Activated CD8-positive, alpha-beta T cell treated with anti-CD3 and anti-CD28 coated beads for 36 hours (primary cell): ENCODE measurements around the gene PRXL2A. TPM values are rescaled to one million over a fixed set of nuclear protein-coding genes. Genes with fewer than 3 reads are reported as not detected.
A peak's percentile ranks its signal among the peaks of the same experiment; 100 is the strongest.

Experiments
- ATAC-seq: fragments of 200-7000 bp; cut with Tn5 transposase; one replicate; pipeline ENCODE4 v1.10.0; 2021; ENCODE audit warnings: mild to moderate bottlenecking, moderate library complexity
- CTCF ChIA-PET: fragments of 350-600 bp; sonication (Branson Sonifier 250); formaldehyde crosslinking; loops from one replicate; lab custom pipeline; 2021; ENCODE audit warnings: antibody characterized with exemption; lab: Charles Lee
- POLR2A ChIA-PET: fragments of 350-600 bp; sonication (Branson Sonifier 250); formaldehyde crosslinking; loops from one replicate; lab custom pipeline; 2021; ENCODE audit warnings: antibody characterized with exemption; lab: Charles Lee
- DNase-seq: peaks from one replicate; pipeline ENCODE4 v3.0.0-alpha.2; 2020
- H3K27ac Mint-ChIP-seq: one replicate; pipeline ENCODE4 v1.8.0; 2021; ENCODE audit warnings: mild to moderate bottlenecking, mixed read lengths
- H3K27me3 Mint-ChIP-seq: one replicate; pipeline ENCODE4 v1.8.0; 2021; ENCODE audit warnings: mixed read lengths
- H3K36me3 Mint-ChIP-seq: one replicate; pipeline ENCODE4 v1.8.0; 2021; ENCODE audit warnings: low read depth, mixed read lengths
- H3K4me1 Mint-ChIP-seq: one replicate; pipeline ENCODE4 v1.8.0; 2021; ENCODE audit warnings: low read depth, mixed read lengths
- H3K4me3 Mint-ChIP-seq: one replicate; pipeline ENCODE4 v1.8.0; 2021; ENCODE audit warnings: mild to moderate bottlenecking, moderate library complexity, mixed read lengths
- H3K9me3 Mint-ChIP-seq: one replicate; pipeline ENCODE4 v1.8.0; 2021; ENCODE audit warnings: mixed read lengths
- CTCF ChIP-seq: fragments of 200-600 bp; IDR thresholded peaks from one replicate; pipeline ENCODE4 v1.8.0; 2022; ENCODE audit warnings: antibody characterized with exemption, mild to moderate bottlenecking
- intact Hi-C: fragments of 100-400 bp; cut with micrococcal nuclease; formaldehyde crosslinking; loops from one replicate; pipeline ENCODE4 v1.10.0; 2022
- total RNA-seq, 2 experiments: library from RNA; stranded (reverse); gene quantifications; one replicate each; pipeline ENCODE4 v1.2.3, GENCODE V29; 2021

The PRXL2A gene
- total RNA-seq, 2 experiments from 2014 or later, result 21.0 to 22.7 TPM

- ATAC-seq (no peak), DNase-seq (no peak)
- Mint-ChIP-seq H3K27ac (peak overlapping the region; percentile 61), H3K4me1 (peaks cover 39% of the 10 kb centered on the region), H3K36me3 (no peaks in the 10 kb centered on the region), H3K9me3 (no peaks in the 10 kb centered on the region), H3K4me3 (peak overlapping the region; percentile 76), H3K27me3 (peaks cover 3% of the 10 kb centered on the region)
- intact Hi-C loops, result no loop called here
- ChIA-PET CTCF (interaction anchor here (1.3 to 5.7 kb wide), 3 partner anchors 31 to 96 kb away, joined by 4 to 39 read pairs (median 21); no protein-coding TSS in a partner anchor), POLR2A (no interaction called here)
- no peak for TF ChIP-seq CTCF
Measured at GRCh38 chr10:80409121-80409520, 770 bp downstream of the PRXL2A start.

GRCh38 chr10:80410122-80410521 is 1.8 kb downstream of the PRXL2A start:
- Mint-ChIP-seq H3K27me3 (peaks cover 3% of the 10 kb centered on the region), H3K27ac (no peak overlapping the region), H3K9me3 (no peaks in the 10 kb centered on the region), H3K36me3 (no peaks in the 10 kb centered on the region), H3K4me1 (peaks cover 41% of the 10 kb centered on the region), H3K4me3 (peak overlapping the region; percentile 55)
- CTCF ChIA-PET, result interaction anchor here (1.1 to 5.7 kb wide), 5 partner anchors 22 to 95 kb away, joined by 3 to 39 read pairs (median 4); no protein-coding TSS in a partner anchor
- ATAC-seq (no peak), DNase-seq (no peak)
- intact Hi-C loops, result no loop called here
- no peak for TF ChIP-seq CTCF
- POLR2A ChIA-PET, result interaction anchor here (1.2 kb wide), 1 partner anchor 34 kb away, joined by 3 read pairs; no protein-coding TSS in a partner anchor

DNA sequence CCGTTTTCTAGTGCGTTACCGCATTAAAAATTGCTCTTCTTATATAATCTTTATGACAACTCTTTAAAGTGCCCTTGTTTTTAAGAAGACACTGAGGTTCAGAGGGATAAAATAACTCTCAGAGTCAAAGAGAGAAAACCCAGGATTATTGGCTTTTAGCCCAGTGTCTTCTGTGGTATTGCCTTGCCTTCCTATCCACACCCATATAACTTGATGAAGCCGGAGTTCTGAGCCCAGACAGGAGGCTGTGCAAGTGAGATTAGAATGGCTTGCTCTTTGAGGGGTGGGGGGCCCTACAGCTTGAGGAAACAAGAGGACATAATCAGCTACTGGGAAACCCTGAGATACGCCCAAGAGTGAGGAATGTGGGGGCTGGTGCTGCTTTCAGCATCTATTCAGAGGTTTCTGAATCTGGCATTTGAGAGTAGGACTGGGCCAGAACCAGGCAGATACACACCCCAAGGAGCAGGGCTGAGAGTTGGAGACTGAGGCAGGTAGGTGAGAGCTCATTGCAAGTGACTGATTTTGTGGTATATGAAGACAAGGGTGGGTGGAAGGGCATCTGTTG is 2.3 kb downstream of the PRXL2A start:
- intact Hi-C loops, result no loop called here
- no peaks in the 10 kb centered on the region for H3K9me3 Mint-ChIP-seq
- no peak for TF ChIP-seq CTCF
- peaks cover 44% of the 10 kb centered on the region for H3K4me1 Mint-ChIP-seq
- H3K27ac Mint-ChIP-seq, result no peak overlapping the region
- ChIA-PET CTCF (interaction anchor here (1.1 to 5.7 kb wide), 7 partner anchors 11 to 99 kb away, joined by 3 to 39 read pairs (median 4); no protein-coding TSS in a partner anchor), POLR2A (interaction anchor here (1.2 kb wide), 1 partner anchor 34 kb away, joined by 3 read pairs; no protein-coding TSS in a partner anchor)
- H3K36me3 Mint-ChIP-seq, result peaks cover 3% of the 10 kb centered on the region
- ATAC-seq (no peak), DNase-seq (no peak)
- H3K4me3 Mint-ChIP-seq, result no peak overlapping the region
- H3K27me3 Mint-ChIP-seq, result peaks cover 3% of the 10 kb centered on the region

GRCh38 chr10:80411267-80411668 is 2.9 kb downstream of the PRXL2A start:
- CTCF ChIA-PET, result interaction anchor here (0.5 to 5.7 kb wide), 6 partner anchors 11 to 101 kb away, joined by 3 to 39 read pairs (median 4); no protein-coding TSS in a partner anchor
- no peak for ATAC-seq

More at GRCh38 chr10:80411267-80411668, 2.9 kb downstream of the PRXL2A start:
- H3K36me3 Mint-ChIP-seq, result peaks cover 3% of the 10 kb centered on the region
- H3K4me3 Mint-ChIP-seq, result no peak overlapping the region
- POLR2A ChIA-PET, result interaction anchor here (1.2 kb wide), 1 partner anchor 33 kb away, joined by 3 read pairs; no protein-coding TSS in a partner anchor
- H3K4me1 Mint-ChIP-seq, result peaks cover 45% of the 10 kb centered on the region
- peaks cover 1% of the 10 kb centered on the region for H3K27me3 Mint-ChIP-seq
- DNase-seq, result no peak
- TF ChIP-seq CTCF, result no peak
- no peak overlapping the region for H3K27ac Mint-ChIP-seq
- intact Hi-C loops, result no loop called here
- H3K9me3 Mint-ChIP-seq, result no peaks in the 10 kb centered on the region
